Activated T-cell treated with anti-CD3 and anti-CD28 coated beads for 4 hours (primary cell): ENCODE measurements around the gene CLSTN2.

ENCODE experiments used
- DNase-seq: peaks from one replicate; pipeline ENCODE4 v3.0.0-alpha.2; 2020

Gene CLSTN2

GRCh38 chr3:139944256-139944910, 9.4 kb downstream of the CLSTN2 start:
- no peak for DNase-seq

GRCh38 chr3:139945386-139945785, 10.4 kb downstream of the CLSTN2 start:
- no peak for DNase-seq

GRCh38 chr3:139945942-139946341, 11.0 kb downstream of the CLSTN2 start:
- DNase-seq = no peak

GRCh38 chr3:139948467-139948866, 13.5 kb downstream of the CLSTN2 start:
- no peak for DNase-seq

- DNase-seq = no peak
Observed at GRCh38 chr3:139948898-139949297, 13.9 kb downstream of the CLSTN2 start.

- DNase-seq = no peak
Observed at GRCh38 chr3:139953131-139953910, 18.3 kb downstream of the CLSTN2 start.

- no peak for DNase-seq
Observed at GRCh38 chr3:139954146-139954860, 19.3 kb downstream of the CLSTN2 start.

GRCh38 chr3:139957844-139958243, 22.9 kb downstream of the CLSTN2 start:
- no peak for DNase-seq

GRCh38 chr3:139969386-139969785, 34.4 kb downstream of the CLSTN2 start:
- no peak for DNase-seq

GRCh38 chr3:139970526-139970925, 35.5 kb downstream of the CLSTN2 start:
- DNase-seq = no peak

- no peak for DNase-seq
Observed at GRCh38 chr3:139974809-139975425, 39.9 kb downstream of the CLSTN2 start.

- no peak for DNase-seq
Observed at GRCh38 chr3:139975594-139976365, 40.8 kb downstream of the CLSTN2 start.

GRCh38 chr3:139978966-139979365, 44.0 kb downstream of the CLSTN2 start:
- no peak for DNase-seq

GRCh38 chr3:139979991-139980390, 45.0 kb downstream of the CLSTN2 start:
- no peak for DNase-seq

- no peak for DNase-seq
Observed at GRCh38 chr3:139982404-139982803, 47.4 kb downstream of the CLSTN2 start.

GRCh38 chr3:139985576-139985975, 50.6 kb downstream of the CLSTN2 start:
- no peak for DNase-seq

- no peak for DNase-seq
Observed at GRCh38 chr3:139987908-139988307, 52.9 kb downstream of the CLSTN2 start.

GRCh38 chr3:139988472-139989156, 53.6 kb downstream of the CLSTN2 start:
- DNase-seq = no peak

- DNase-seq = no peak
Observed at GRCh38 chr3:139994891-139995290, 59.9 kb downstream of the CLSTN2 start.

GRCh38 chr3:140004271-140004670, 69.3 kb downstream of the CLSTN2 start:
- DNase-seq = no peak

- DNase-seq = no peak
Observed at GRCh38 chr3:140006331-140006730, 71.3 kb downstream of the CLSTN2 start.

GRCh38 chr3:140007081-140007480, 72.1 kb downstream of the CLSTN2 start:
- no peak for DNase-seq
